Measurements from ENCODE around the gene PLEKHH1.

The PLEKHH1 gene

DNA sequence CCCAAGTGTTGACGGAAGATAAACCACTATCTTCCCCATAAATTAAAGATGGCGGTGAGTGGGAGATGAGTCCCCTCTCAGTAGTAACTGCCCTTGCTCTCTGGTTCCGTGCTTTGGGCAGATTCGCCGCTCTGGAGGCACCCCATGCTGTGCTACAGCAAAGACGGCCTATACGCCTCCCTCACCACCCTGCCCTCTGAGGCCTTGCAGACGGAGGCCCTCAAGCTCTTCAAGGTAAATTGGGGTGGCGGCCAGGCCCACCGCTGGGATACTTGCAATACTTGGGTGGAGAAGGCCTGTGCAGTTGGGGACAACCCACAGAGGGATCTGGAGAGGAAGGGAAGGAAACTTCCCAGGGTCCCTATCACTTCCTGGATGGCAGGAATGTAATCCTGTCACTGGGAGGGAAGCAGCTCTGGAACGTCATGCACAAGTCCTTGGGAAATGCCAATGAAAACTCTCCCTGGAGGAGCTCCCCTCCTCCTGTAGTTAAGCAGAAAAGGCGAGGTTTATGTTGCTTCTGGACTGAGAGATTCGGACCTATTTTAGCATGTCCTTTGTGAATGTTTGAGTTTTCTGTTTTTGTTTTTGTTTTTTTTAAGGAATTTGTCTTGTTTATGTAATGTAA is 44.2 kb downstream of the PLEKHH1 start:
- TF ChIP-seq ZFX (IDR thresholded peaks at IDR 0.05): no peak
- no peak for TF ChIP-seq CTCF (conservative IDR thresholded peaks at IDR 0.05)
- no peak overlapping the region for H3K27ac ChIP-seq

- TF ChIP-seq CTCF (conservative IDR thresholded peaks at IDR 0.05) (no peak), ZFX (IDR thresholded peaks at IDR 0.05) (no peak)
- no peak overlapping the region for H3K27ac ChIP-seq
Observed at GRCh38 chr14:67577909-67578749, 45.0 kb downstream of the PLEKHH1 start.

DNA sequence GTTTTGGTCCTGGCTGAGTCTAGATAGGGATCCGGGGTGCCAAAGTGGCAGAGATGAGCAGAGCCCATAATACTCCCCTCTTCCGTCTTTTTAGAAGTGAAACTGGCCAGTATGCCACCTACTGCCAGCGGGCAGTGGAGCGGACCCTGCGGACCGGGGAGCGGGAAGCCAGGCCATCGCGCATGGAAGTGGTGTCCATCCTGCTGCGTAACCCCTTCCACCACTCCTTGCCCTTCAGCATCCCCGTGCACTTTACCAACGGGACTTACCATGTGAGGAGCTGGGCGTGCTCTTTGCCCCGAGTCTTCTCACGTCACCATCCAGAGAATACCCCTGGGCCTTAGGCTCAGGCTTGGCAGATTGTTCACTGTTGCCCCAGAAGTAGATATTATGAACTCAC is 46.0 kb downstream of the PLEKHH1 start:
- TF ChIP-seq CTCF (conservative IDR thresholded peaks at IDR 0.05) (no peak), ZFX (IDR thresholded peaks at IDR 0.05) (no peak)
- no peak overlapping the region for H3K27ac ChIP-seq

- no peak for TF ChIP-seq CTCF (conservative IDR thresholded peaks at IDR 0.05)
- no peak for TF ChIP-seq ZFX (IDR thresholded peaks at IDR 0.05)
- H3K27ac ChIP-seq: no peak overlapping the region
Observed at GRCh38 chr14:67579636-67580035, 46.5 kb downstream of the PLEKHH1 start.

DNA sequence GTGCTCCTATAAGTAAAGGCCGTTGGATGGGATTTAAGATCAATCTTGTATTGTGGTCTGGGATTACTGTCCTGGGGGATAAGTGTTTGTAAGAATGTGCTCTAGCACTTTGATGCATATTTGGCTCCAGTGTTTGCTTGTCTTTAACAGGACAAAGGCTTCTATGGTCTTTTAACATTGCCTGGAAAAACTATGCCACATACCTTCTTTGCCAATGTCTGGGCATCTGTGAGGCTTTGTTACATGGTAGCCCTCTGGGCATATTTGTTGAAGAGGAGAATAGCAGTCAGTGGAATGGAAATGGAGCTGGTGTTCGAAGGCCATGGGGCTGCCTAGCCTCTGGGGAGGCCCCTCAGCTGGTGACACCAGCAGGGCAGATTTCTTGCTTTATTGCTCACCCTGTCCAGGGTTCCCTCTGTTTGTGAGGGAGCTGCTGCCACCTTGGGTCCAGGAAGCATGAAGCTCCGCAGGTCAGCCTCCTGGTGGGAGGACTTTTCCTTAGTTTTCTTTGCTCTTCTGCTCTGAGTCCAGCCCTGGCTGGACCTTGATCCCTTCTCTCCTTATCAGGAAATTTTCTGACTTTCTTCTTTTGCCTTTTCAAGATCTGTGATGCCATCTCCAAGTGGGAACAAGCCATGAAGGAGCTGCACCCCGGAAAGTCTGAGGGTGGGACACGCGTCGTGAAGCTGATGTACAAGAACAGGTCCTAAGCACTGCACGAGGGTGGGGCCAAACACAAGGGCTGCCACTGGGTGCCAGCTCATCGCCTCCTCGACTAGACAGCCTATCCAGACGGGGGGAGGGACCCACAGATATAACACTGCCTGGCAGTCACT is 47.5 kb downstream of the PLEKHH1 start:
- TF ChIP-seq CTCF (conservative IDR thresholded peaks at IDR 0.05) (no peak), ZFX (IDR thresholded peaks at IDR 0.05) (no peak)

DNA sequence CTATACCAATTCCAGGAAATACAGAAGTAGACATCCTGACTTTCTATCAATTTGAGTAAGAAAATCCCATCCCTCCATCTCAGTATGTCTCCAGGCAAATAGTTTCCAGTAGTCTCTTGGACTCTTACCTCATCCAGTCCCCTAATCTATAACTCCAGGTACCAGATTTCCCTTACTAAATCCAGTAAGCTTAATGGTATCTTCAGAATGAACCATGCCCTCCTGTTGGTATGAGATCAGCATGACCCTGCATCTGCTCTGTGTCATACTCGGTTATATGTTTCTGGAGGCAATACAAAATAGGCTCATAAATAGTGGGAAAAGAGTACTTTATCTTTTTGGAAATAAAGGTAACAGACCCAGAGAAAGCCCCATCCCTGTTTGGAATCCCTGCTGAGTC is 48.6 kb downstream of the PLEKHH1 start:
- TF ChIP-seq CTCF (conservative IDR thresholded peaks at IDR 0.05) (no peak), ZFX (IDR thresholded peaks at IDR 0.05) (no peak)
- no peak overlapping the region for H3K27ac ChIP-seq

More for the DNA sequence above, 47.5 kb downstream of the PLEKHH1 start:
- no peak overlapping the region for H3K27ac ChIP-seq
